SK-N-DZ (cell line): ENCODE results near the gene CCT6A.
"Not testable (repeated sequence)": the region's sequence is repeated elsewhere in the genome, so short reads cannot be mapped to it uniquely, and the experiment has no call there.

ENCODE experiments used
- DNase-seq: peaks from one replicate; pipeline ENCODE4 v3.0.0-alpha.2; 2015; ENCODE audit warnings: low spot score

CCT6A gene

GRCh38 chr7:56048763-56049162 lies 2.8 kb upstream of the CCT6A start:
- peak; percentile 27 for DNase-seq

DNA sequence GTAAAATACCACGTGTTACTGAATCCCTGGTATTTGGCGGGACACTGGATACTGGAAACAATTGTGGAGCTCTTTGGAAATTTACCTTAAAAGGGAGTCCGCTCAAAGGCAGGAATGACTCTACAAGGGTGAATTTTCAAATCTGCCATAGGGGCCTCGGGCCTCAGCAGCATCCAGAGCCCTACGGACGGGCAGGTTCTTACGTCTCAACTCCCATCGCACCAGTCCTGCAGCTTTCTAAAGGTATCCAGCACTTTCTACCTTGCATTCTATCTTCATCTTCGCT lies 569 bp upstream of the CCT6A start:
- no peak for DNase-seq

DNA sequence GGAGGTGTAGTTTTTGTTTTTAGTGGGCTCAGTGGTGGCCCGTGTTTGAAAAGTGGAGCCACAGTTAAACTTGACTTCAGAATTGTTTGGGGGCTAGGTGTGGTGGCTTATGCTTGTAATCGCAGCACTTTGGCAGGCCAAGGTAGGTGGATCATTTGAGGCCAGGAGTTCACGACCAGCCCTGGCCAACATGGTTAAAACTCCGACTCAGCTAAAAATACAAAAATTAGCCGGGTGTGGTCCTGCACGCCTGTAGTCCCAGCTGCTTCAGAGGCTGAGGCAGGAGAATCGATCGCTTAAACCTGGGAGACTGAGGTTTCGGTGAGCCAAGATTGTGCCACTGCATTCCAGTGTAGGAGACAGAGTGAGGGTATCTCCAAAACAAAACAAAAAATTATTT lies 1.8 kb downstream of the CCT6A start:
- DNase-seq, result no peak

DNA sequence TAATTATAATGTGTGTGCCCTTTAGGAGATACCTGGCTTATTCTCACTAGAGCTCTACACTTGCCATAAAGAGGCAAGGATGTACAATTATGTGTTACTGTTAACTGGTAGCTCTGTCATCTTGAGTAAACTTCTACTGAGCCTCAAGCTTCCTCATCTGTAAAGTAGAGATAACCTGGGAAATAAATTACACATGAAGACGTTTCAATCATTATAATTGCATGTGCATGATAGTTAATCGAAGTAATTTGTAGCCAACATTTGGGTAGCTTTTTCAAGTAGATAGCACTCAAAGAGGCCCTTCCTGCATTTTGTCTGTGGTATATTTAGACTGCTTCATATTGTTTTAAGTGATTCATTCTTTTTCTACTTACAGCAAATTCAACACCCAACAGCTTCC lies 2.4 kb downstream of the CCT6A start:
- no peak for DNase-seq

- no peak for DNase-seq
Measured at GRCh38 chr7:56062382-56062781, 10.8 kb downstream of the CCT6A start.

- peak; percentile 14 for DNase-seq
Measured at GRCh38 chr7:56063500-56063881, 11.9 kb downstream of the CCT6A start.

DNA sequence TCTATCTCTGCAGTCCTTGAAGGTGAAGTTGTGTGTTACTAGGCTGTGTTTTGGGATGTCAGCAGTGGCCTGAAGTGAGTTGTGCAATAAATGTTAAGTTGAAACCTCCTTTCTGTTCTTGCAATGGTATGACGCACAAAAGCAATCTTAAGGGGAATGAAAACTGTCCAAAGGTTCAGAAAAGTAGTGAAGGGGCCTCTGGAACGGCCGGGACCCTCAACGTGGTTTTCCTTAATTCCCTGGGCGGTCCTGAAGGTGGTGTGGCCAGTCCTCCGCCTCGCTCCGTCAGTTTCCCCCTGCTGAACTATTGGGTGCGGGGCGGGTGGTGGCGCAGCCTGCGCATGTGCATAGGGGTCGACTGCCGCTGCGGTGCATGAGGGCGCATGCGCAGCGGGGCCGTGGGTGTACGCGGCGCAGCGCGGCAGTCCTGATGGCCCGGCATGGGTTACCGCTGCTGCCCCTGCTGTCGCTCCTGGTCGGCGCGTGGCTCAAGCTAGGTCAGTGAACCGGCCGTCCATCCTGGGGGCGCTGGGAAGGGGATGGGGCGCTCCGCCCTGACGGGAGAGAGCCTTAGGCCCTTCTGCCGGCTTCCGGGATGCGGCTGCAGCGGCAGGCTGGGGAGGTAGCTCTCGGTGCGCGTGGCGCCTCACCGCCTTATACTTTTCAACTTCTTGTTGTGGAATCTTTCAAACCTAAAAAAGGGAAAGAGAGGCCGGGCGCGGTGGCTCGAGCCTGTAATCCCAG lies 12.5 kb downstream of the CCT6A start, which contains the start of gene SUMF2:
Gene SUMF2 (plus strand): TSS at position 405 of the 744 bp plus-strand sequence. CDS start 26 bp downstream, at position 431.
- DNase-seq, result peak; percentile 91

- DNase-seq, result not testable (repeated sequence)
Measured at GRCh38 chr7:56066376-56066775, 14.8 kb downstream of the CCT6A start.

GRCh38 chr7:56074371-56074791 lies 22.8 kb downstream of the CCT6A start:
- DNase-seq, result peak; percentile 80

- no peak for DNase-seq
Measured at GRCh38 chr7:56077681-56078080, 26.1 kb downstream of the CCT6A start.

DNA sequence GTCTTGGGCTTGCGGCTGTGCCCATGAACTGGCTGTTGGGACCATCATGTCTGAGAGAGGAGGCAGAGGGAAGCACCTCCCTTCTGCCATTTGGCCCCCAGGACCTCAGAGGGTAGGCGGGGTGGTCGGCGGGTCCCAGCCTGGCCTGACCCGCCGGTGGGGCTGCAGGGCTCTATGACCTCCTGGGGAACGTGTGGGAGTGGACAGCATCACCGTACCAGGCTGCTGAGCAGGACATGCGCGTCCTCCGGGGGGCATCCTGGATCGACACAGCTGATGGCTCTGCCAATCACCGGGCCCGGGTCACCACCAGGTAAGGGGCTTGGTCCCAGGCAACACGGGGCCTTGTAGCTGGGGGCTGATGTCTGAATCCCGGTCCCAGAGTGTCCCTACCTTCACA lies 26.6 kb downstream of the CCT6A start:
- no peak for DNase-seq

GRCh38 chr7:56079450-56080185 lies 28.1 kb downstream of the CCT6A start:
- no peak for DNase-seq

GRCh38 chr7:56080726-56081435 lies 29.3 kb downstream of the CCT6A start:
- not testable (repeated sequence) for DNase-seq

- no peak for DNase-seq
Measured at GRCh38 chr7:56081626-56082340, 30.2 kb downstream of the CCT6A start.

- DNase-seq, result peak; percentile 28
Measured at GRCh38 chr7:56083150-56083785, 31.7 kb downstream of the CCT6A start.

- no peak for DNase-seq
Measured at GRCh38 chr7:56086761-56087160, 35.2 kb downstream of the CCT6A start.

DNA sequence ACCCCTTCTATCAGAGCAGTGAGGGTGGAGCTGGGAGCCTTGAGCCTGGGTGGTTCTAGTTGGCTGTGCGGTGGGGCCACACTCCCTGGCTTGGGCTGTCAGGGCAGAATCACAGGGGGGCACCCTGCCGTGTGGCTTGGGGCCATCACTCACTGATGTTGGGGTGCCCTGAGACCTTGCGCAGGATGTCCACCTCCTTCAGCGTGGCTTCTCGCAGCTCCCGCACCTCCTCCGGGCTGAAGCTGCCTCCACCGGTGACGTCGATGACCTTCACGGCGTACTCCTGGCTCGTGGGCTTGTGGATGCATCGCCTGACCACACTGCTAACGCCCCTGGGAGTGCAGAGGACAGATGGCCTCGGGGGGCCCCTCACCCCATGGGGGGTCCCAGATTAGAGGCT lies 35.9 kb downstream of the CCT6A start:
- DNase-seq, result no peak

DNA sequence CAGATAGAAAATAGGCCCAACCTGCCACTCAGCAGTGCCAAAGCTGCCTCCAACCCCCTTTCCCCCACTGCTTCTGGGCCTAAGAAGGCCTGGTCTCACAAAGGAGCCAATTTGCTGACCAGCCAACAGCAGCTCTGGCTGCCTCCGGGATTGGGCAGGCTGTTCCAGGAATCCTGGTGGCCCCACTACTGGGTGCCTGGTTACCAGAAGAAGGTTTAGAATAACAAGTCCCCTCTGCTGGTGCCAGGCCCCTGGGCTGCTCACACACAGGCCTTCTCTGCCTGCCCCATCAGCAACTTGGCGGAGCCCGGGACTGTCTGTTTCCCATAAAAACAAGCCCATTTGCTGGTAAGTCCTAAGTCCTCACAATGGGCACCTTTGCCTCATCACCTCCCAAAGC lies 40.0 kb downstream of the CCT6A start:
- no peak for DNase-seq

DNA sequence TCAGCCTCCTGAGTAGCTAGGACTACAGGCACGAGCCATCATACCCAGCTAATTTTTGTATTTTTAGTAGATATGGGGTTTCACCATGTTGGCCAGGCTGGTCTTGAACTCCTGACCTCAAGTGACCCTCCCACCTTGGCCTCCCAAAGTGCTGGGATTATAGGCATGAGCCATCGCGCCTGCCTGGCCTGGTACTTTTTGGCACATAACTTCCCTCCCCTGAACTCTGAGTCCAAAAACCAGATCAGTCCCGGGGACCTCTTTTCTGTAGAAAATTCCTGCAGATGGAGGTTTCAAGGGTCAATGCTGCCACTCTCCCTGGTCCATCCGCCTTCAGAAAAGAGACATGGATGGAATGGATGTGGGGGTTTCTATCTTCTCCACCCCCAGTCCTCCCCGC lies 40.8 kb downstream of the CCT6A start:
- not testable (repeated sequence) for DNase-seq

- peak; percentile 38 for DNase-seq
Measured at GRCh38 chr7:56092789-56093531, 41.4 kb downstream of the CCT6A start, which contains the start of gene PHKG1. Gene PHKG1, minus strand, starts transcription at chr7:56092952. Its CDS starts 4,011 bp downstream, at chr7:56088941.

DNA sequence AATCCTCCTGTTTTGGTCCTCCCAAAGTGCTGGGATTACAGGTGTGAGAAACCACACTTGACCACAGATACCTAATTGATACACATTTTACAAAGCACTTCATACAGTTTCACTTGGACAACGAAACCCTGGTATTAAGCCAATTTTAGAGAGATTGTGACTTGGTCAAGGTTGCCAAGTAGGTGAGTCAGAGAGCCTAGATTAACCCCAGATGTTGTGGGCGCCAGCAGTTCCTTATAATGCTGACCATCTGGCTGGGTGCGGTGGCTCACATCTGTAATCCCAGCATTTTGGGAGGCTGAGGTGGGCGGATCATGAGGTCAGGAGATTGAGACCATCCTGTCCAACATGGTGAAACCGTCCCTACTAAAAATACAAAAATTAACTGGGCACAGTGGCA lies 46.1 kb downstream of the CCT6A start:
- DNase-seq, result no peak
